SK-N-SH treated with all-trans-retinoic acid at 6 μM for 48 hours (cell line): Measurements from ENCODE around the gene ARID3B.

Source experiments
- ATAC-seq: fragments of 200-7000 bp; cut with Tn5 transposase; 3 replicates; pipeline ENCODE4 v1.9.1; 2020; ENCODE audit warnings: mild to moderate bottlenecking, moderate library complexity
- ARNTL ChIP-seq: fragments of 450-650 bp; formaldehyde crosslinking; IDR thresholded peaks from 2 replicates; pipeline ENCODE4 v1.5.0; 2020; ENCODE audit warnings: low read depth, mild to moderate bottlenecking, moderate library complexity, borderline replicate concordance
- CSDC2 ChIP-seq: fragments of 250-450 bp; sonication (Bioruptor Pico); IDR thresholded peaks from 2 replicates; pipeline ENCODE4 v1.5.0; 2020; ENCODE audit warnings: mild to moderate bottlenecking, moderate library complexity
- ESRRG ChIP-seq: fragments of 250-450 bp; sonication (Bioruptor Pico); IDR thresholded peaks from 2 replicates; pipeline ENCODE4 v1.6.1; 2021; ENCODE audit warnings: mild to moderate bottlenecking
- ISL1 ChIP-seq: fragments of 250-450 bp; sonication (Bioruptor Pico); IDR thresholded peaks from 2 replicates; pipeline ENCODE4 v2.1.2; 2022; ENCODE audit warnings: mild to moderate bottlenecking, moderate library complexity
- OSR1 ChIP-seq: fragments of 250-450 bp; sonication (Bioruptor Pico); IDR thresholded peaks from 2 replicates; pipeline ENCODE4 v1.8.0; 2022; ENCODE audit warnings: moderate library complexity, mild to moderate bottlenecking, inconsistent platforms
- RARB ChIP-seq: fragments of 250-450 bp; sonication (Bioruptor Pico); IDR thresholded peaks from 2 replicates; pipeline ENCODE4 v1.8.0; 2021; ENCODE audit warnings: mild to moderate bottlenecking, moderate library complexity
- TCF4 ChIP-seq: fragments of 250-450 bp; sonication (Bioruptor Pico); IDR thresholded peaks from 2 replicates; pipeline ENCODE4 v1.8.0; 2021; ENCODE audit warnings: mild to moderate bottlenecking, moderate library complexity, borderline replicate concordance
- TOX ChIP-seq: fragments of 250-450 bp; sonication (Bioruptor Pico); IDR thresholded peaks from 2 replicates; pipeline ENCODE4 v1.8.0; 2021; ENCODE audit warnings: mild to moderate bottlenecking, moderate library complexity, borderline replicate concordance
- TSHZ2 ChIP-seq: fragments of 250-450 bp; sonication (Bioruptor Pico); IDR thresholded peaks from 2 replicates; pipeline ENCODE4 v1.5.0; 2020; ENCODE audit warnings: mild to moderate bottlenecking, moderate library complexity
- ZFP3 ChIP-seq: fragments of 250-450 bp; sonication (Bioruptor Pico); IDR thresholded peaks from 2 replicates; pipeline ENCODE4 v1.5.0; 2020; ENCODE audit warnings: mild to moderate bottlenecking, moderate library complexity
- ZFP30 ChIP-seq: fragments of 450-650 bp; formaldehyde crosslinking; IDR thresholded peaks from 2 replicates; pipeline ENCODE4 v1.5.0; 2022; ENCODE audit warnings: mild to moderate bottlenecking, moderate library complexity
- ZNF565 ChIP-seq: fragments of 450-650 bp; formaldehyde crosslinking; conservative IDR thresholded peaks from 2 replicates; pipeline ENCODE4 v1.5.0; 2020; ENCODE audit warnings: low read depth, mild to moderate bottlenecking, moderate library complexity
- ZNF70 ChIP-seq: fragments of 450-650 bp; formaldehyde crosslinking; IDR thresholded peaks from 2 replicates; pipeline ENCODE4 v1.5.0; 2020; ENCODE audit warnings: mild to moderate bottlenecking, moderate library complexity
- ZNF8 ChIP-seq: fragments of 450-650 bp; formaldehyde crosslinking; IDR thresholded peaks from 2 replicates; pipeline ENCODE4 v1.5.0; 2020; ENCODE audit warnings: mild to moderate bottlenecking, moderate library complexity
- TF ChIP-seq, protein P1 (sequence below): fragments of 250-450 bp; sonication (Bioruptor Pico); IDR thresholded peaks from 2 replicates; pipeline ENCODE4 v1.5.1; 2020; ENCODE audit warnings: low read depth, mild to moderate bottlenecking, moderate library complexity
- TF ChIP-seq, protein P2 (sequence below): fragments of 250-450 bp; sonication (Bioruptor Pico); IDR thresholded peaks from 2 replicates; pipeline ENCODE4 v1.8.0; 2020; ENCODE audit warnings: mild to moderate bottlenecking, moderate library complexity, borderline replicate concordance
- TF ChIP-seq, protein P3 (sequence below): fragments of 250-450 bp; sonication (Bioruptor Pico); IDR thresholded peaks from 2 replicates; pipeline ENCODE4 v1.5.1; 2021; ENCODE audit warnings: mild to moderate bottlenecking, moderate library complexity

Gene ARID3B

GRCh38 chr15:74604983-74605794 lies 64.2 kb downstream of the ARID3B start:
- no peak for TF ChIP-seq ZFP30 (CRISPR knock-in tag)
- no peak for TF ChIP-seq ARNTL
- TF ChIP-seq, protein P1, sequence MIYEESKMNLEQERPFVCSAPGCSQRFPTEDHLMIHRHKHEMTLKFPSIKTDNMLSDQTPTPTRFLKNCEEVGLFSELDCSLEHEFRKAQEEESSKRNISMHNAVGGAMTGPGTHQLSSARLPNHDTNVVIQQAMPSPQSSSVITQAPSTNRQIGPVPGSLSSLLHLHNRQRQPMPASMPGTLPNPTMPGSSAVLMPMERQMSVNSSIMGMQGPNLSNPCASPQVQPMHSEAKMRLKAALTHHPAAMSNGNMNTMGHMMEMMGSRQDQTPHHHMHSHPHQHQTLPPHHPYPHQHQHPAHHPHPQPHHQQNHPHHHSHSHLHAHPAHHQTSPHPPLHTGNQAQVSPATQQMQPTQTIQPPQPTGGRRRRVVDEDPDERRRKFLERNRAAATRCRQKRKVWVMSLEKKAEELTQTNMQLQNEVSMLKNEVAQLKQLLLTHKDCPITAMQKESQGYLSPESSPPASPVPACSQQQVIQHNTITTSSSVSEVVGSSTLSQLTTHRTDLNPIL (CRISPR knock-in tag): no peak
- TF ChIP-seq TSHZ2 (CRISPR knock-in tag): no peak
- no peak for TF ChIP-seq TCF4
- TF ChIP-seq, protein P2, sequence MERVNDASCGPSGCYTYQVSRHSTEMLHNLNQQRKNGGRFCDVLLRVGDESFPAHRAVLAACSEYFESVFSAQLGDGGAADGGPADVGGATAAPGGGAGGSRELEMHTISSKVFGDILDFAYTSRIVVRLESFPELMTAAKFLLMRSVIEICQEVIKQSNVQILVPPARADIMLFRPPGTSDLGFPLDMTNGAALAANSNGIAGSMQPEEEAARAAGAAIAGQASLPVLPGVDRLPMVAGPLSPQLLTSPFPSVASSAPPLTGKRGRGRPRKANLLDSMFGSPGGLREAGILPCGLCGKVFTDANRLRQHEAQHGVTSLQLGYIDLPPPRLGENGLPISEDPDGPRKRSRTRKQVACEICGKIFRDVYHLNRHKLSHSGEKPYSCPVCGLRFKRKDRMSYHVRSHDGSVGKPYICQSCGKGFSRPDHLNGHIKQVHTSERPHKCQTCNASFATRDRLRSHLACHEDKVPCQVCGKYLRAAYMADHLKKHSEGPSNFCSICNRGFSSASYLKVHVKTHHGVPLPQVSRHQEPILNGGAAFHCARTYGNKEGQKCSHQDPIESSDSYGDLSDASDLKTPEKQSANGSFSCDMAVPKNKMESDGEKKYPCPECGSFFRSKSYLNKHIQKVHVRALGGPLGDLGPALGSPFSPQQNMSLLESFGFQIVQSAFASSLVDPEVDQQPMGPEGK: no peak
- TF ChIP-seq ZNF70 (CRISPR knock-in tag): no peak
- TF ChIP-seq, all 23 proteins: peak for 0
- no peak for ATAC-seq

DNA sequence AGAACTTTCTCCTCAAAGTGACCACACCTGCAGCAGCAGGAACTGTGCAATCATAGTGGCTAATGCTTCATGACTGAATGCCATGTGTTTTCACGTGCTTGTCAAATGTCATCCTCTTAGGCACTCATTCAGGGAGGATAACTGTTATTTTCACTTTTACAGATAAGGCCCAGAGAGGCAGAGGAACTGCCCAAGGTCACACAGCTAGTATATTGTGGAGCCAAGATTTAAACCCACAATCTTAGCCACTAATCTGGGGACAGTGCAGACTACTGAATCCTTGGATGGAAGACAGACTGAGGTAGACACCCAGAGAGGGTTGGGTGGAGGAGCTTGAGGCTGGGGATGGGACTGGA lies 64.8 kb downstream of the ARID3B start:
- no peak for ATAC-seq
- TF ChIP-seq TOX (CRISPR knock-in tag) (no peak), ARNTL (no peak)

DNA sequence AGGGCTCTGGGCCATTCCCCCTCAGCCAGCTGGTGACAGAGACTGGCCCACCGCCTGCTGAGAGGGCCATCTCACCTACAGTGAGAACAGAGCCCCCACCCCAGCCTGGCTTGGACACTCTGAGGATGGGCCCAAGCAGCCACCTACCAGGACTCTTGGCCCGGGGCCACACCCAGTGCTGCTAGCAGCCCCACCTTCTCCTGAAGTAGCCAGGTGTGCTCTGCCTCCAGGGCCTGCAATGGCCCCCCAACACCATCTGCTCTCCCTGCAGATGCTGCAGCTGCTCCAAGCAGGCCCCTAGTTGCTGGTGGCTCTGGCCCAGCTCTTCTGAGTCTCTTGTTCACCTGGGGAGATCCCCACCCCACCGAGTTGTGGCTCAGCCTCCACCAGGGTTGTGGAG lies 67.8 kb downstream of the ARID3B start:
- no peak for TF ChIP-seq ISL1 (CRISPR knock-in tag)
- TF ChIP-seq ZNF565: no peak
- no peak for TF ChIP-seq ZFP30 (CRISPR knock-in tag)
- no peak for TF ChIP-seq OSR1
- no peak for TF ChIP-seq CSDC2
- TF ChIP-seq, protein P1 (CRISPR knock-in tag): no peak
- no peak for ATAC-seq

DNA sequence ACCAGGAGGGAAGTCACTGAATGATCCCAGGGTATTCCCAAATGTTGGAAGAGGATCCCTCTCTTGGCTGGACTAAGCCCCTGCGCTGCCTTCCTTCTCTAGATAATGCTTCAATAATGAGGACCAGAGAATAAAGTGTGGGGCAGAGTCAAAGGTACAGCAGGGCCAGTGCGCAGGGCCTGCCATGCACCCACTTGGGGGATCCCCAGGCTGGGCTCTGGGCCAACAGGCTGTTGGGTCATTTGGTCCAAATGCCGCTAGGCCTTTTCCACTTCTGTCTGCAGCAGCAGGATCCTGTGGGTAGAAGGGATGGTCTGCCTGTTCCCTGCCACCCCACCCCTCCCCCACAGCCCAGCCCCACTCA lies 68.9 kb downstream of the ARID3B start:
- ATAC-seq: no peak
- no peak for TF ChIP-seq CSDC2
- TF ChIP-seq, all 23 proteins: peak for 0

GRCh38 chr15:74610302-74610951 lies 69.4 kb downstream of the ARID3B start:
- no peak for ATAC-seq
- TF ChIP-seq TSHZ2 (CRISPR knock-in tag) (no peak), ZFP3 (no peak), ESRRG (CRISPR knock-in tag) (no peak), ARNTL (no peak), OSR1 (no peak), ISL1 (CRISPR knock-in tag) (no peak), TCF4 (peak; percentile 25; the same call in 1 of the 2 replicates), RARB (no peak), TOX (CRISPR knock-in tag) (no peak), ZNF70 (CRISPR knock-in tag) (peak; percentile 38; the same call in 1 of the 2 replicates), ZNF8 (CRISPR knock-in tag) (no peak), ZFP30 (CRISPR knock-in tag) (no peak)
- TF ChIP-seq, protein P2: no peak
- TF ChIP-seq, protein P3, sequence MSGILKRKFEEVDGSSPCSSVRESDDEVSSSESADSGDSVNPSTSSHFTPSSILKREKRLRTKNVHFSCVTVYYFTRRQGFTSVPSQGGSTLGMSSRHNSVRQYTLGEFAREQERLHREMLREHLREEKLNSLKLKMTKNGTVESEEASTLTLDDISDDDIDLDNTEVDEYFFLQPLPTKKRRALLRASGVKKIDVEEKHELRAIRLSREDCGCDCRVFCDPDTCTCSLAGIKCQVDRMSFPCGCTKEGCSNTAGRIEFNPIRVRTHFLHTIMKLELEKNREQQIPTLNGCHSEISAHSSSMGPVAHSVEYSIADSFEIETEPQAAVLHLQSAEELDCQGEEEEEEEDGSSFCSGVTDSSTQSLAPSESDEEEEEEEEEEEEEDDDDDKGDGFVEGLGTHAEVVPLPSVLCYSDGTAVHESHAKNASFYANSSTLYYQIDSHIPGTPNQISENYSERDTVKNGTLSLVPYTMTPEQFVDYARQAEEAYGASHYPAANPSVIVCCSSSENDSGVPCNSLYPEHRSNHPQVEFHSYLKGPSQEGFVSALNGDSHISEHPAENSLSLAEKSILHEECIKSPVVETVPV (CRISPR knock-in tag): no peak
